ENCODE measurements around the gene SPON1. TPM values are rescaled to one million over a fixed set of nuclear protein-coding genes. Genes with fewer than 3 reads are reported as not detected.

SPON1 gene
- total RNA-seq, 1 donor from 2014 or later: 0.16 TPM

GRCh38 chr11:13952221-13952620 is 10.3 kb upstream of the SPON1 start:
- peaks cover 34% of the 10 kb centered on the region for H3K27me3 Mint-ChIP-seq (ENCODE audit: low read depth)
- H3K27ac Mint-ChIP-seq: no peak overlapping the region
- intact Hi-C loops (cut with micrococcal nuclease): no loop called here
- no peak overlapping the region for H3K4me3 Mint-ChIP-seq (ENCODE audit: low read depth)
- peaks cover 6% of the 10 kb centered on the region for H3K4me1 Mint-ChIP-seq (ENCODE audit: low read depth)
- DNase-seq (ENCODE audit: low spot score): no peak
- no peaks in the 10 kb centered on the region for H3K9me3 Mint-ChIP-seq
- H3K36me3 Mint-ChIP-seq (ENCODE audit: low read depth): no peaks in the 10 kb centered on the region

- Mint-ChIP-seq H3K36me3 (ENCODE audit: low read depth) (no peaks in the 10 kb centered on the region), H3K27ac (no peak overlapping the region), H3K27me3 (ENCODE audit: low read depth) (peaks cover 33% of the 10 kb centered on the region), H3K9me3 (no peaks in the 10 kb centered on the region), H3K4me1 (ENCODE audit: low read depth) (peaks cover 3% of the 10 kb centered on the region), H3K4me3 (ENCODE audit: low read depth) (no peak overlapping the region)
- no peak for DNase-seq (ENCODE audit: low spot score)
- intact Hi-C loops (cut with micrococcal nuclease): no loop called here
Observed at GRCh38 chr11:13952668-13953067, 9.9 kb upstream of the SPON1 start.

GRCh38 chr11:13954591-13954990 is 7.9 kb upstream of the SPON1 start:
- H3K36me3 Mint-ChIP-seq (ENCODE audit: low read depth): no peaks in the 10 kb centered on the region
- H3K27me3 Mint-ChIP-seq (ENCODE audit: low read depth): peaks cover 37% of the 10 kb centered on the region
- H3K4me1 Mint-ChIP-seq (ENCODE audit: low read depth): no peaks in the 10 kb centered on the region
- DNase-seq (ENCODE audit: low spot score): no peak
- H3K9me3 Mint-ChIP-seq: no peaks in the 10 kb centered on the region
- no peak overlapping the region for H3K27ac Mint-ChIP-seq
- intact Hi-C loops (cut with micrococcal nuclease): no loop called here
- no peak overlapping the region for H3K4me3 Mint-ChIP-seq (ENCODE audit: low read depth)

- Mint-ChIP-seq H3K4me1 (ENCODE audit: low read depth) (no peaks in the 10 kb centered on the region), H3K4me3 (ENCODE audit: low read depth) (no peak overlapping the region), H3K27ac (no peak overlapping the region), H3K9me3 (no peaks in the 10 kb centered on the region), H3K36me3 (ENCODE audit: low read depth) (no peaks in the 10 kb centered on the region), H3K27me3 (ENCODE audit: low read depth) (peaks cover 43% of the 10 kb centered on the region)
- intact Hi-C loops (cut with micrococcal nuclease): loop anchor here (1.0 to 5.0 kb wide), 3 partner anchors 179 to 293 kb away; no protein-coding TSS in a partner anchor
- peak; percentile 27 for DNase-seq (ENCODE audit: low spot score)
Observed at GRCh38 chr11:13955971-13956421, 6.5 kb upstream of the SPON1 start.

GRCh38 chr11:13956988-13957387 is 5.5 kb upstream of the SPON1 start:
- Mint-ChIP-seq H3K4me3 (ENCODE audit: low read depth) (no peak overlapping the region), H3K4me1 (ENCODE audit: low read depth) (peaks cover under 1% of the 10 kb centered on the region), H3K27ac (no peak overlapping the region), H3K36me3 (ENCODE audit: low read depth) (no peaks in the 10 kb centered on the region), H3K27me3 (ENCODE audit: low read depth) (peaks cover 47% of the 10 kb centered on the region), H3K9me3 (no peaks in the 10 kb centered on the region)
- DNase-seq (ENCODE audit: low spot score): no peak
- intact Hi-C loops (cut with micrococcal nuclease): loop anchor here (1.0 to 5.0 kb wide), 3 partner anchors 180 to 292 kb away; no protein-coding TSS in a partner anchor

- no peak for DNase-seq (ENCODE audit: low spot score)
- no peaks in the 10 kb centered on the region for H3K36me3 Mint-ChIP-seq (ENCODE audit: low read depth)
- no peaks in the 10 kb centered on the region for H3K9me3 Mint-ChIP-seq
- H3K27ac Mint-ChIP-seq: no peak overlapping the region
- H3K27me3 Mint-ChIP-seq (ENCODE audit: low read depth): peaks cover 44% of the 10 kb centered on the region
- H3K4me1 Mint-ChIP-seq (ENCODE audit: low read depth): peaks cover 3% of the 10 kb centered on the region
- intact Hi-C loops (cut with micrococcal nuclease): loop anchor here (5.0 kb wide), 1 partner anchor 182 kb away; no protein-coding TSS in a partner anchor
- H3K4me3 Mint-ChIP-seq (ENCODE audit: low read depth): no peak overlapping the region
Observed at GRCh38 chr11:13958641-13959400, 3.7 kb upstream of the SPON1 start.

- no peak for DNase-seq (ENCODE audit: low spot score)
- Mint-ChIP-seq H3K9me3 (no peaks in the 10 kb centered on the region), H3K36me3 (ENCODE audit: low read depth) (no peaks in the 10 kb centered on the region), H3K27ac (no peak overlapping the region), H3K4me1 (ENCODE audit: low read depth) (peaks cover 6% of the 10 kb centered on the region), H3K27me3 (ENCODE audit: low read depth) (peaks cover 76% of the 10 kb centered on the region), H3K4me3 (ENCODE audit: low read depth) (peak overlapping the region; percentile 18)
- intact Hi-C loops (cut with micrococcal nuclease): no loop called here
Observed at GRCh38 chr11:13962198-13962561, 343 bp upstream of the SPON1 start.

- Mint-ChIP-seq H3K27me3 (ENCODE audit: low read depth) (peaks cover 86% of the 10 kb centered on the region), H3K4me1 (ENCODE audit: low read depth) (peaks cover 6% of the 10 kb centered on the region), H3K27ac (no peak overlapping the region), H3K9me3 (no peaks in the 10 kb centered on the region), H3K4me3 (ENCODE audit: low read depth) (no peak overlapping the region), H3K36me3 (ENCODE audit: low read depth) (no peaks in the 10 kb centered on the region)
- intact Hi-C loops (cut with micrococcal nuclease): no loop called here
- no peak for DNase-seq (ENCODE audit: low spot score)
Observed at GRCh38 chr11:13963169-13963948, 836 bp downstream of the SPON1 start.

- peaks cover 7% of the 10 kb centered on the region for H3K4me1 Mint-ChIP-seq (ENCODE audit: low read depth)
- intact Hi-C loops (cut with micrococcal nuclease): no loop called here
- peaks cover 78% of the 10 kb centered on the region for H3K27me3 Mint-ChIP-seq (ENCODE audit: low read depth)
- peak overlapping the region; percentile 24 for H3K4me3 Mint-ChIP-seq (ENCODE audit: low read depth)
- DNase-seq (ENCODE audit: low spot score): no peak
- H3K36me3 Mint-ChIP-seq (ENCODE audit: low read depth): no peaks in the 10 kb centered on the region
- no peak overlapping the region for H3K27ac Mint-ChIP-seq
- H3K9me3 Mint-ChIP-seq: no peaks in the 10 kb centered on the region
Observed at GRCh38 chr11:13963949-13964770, 1.6 kb downstream of the SPON1 start.

- intact Hi-C loops (cut with micrococcal nuclease): no loop called here
Observed at GRCh38 chr11:13964771-13965074, 2.2 kb downstream of the SPON1 start.

GRCh38 chr11:13965337-13965736 is 2.8 kb downstream of the SPON1 start:
- Mint-ChIP-seq H3K27me3 (ENCODE audit: low read depth) (peaks cover 67% of the 10 kb centered on the region), H3K4me1 (ENCODE audit: low read depth) (peaks cover 14% of the 10 kb centered on the region), H3K9me3 (no peaks in the 10 kb centered on the region), H3K36me3 (ENCODE audit: low read depth) (no peaks in the 10 kb centered on the region), H3K4me3 (ENCODE audit: low read depth) (no peak overlapping the region), H3K27ac (no peak overlapping the region)
- intact Hi-C loops (cut with micrococcal nuclease): no loop called here
- DNase-seq (ENCODE audit: low spot score): no peak

More at GRCh38 chr11:13964771-13965074, 2.2 kb downstream of the SPON1 start:
- H3K27ac Mint-ChIP-seq: no peak overlapping the region
- no peaks in the 10 kb centered on the region for H3K36me3 Mint-ChIP-seq (ENCODE audit: low read depth)
- H3K4me3 Mint-ChIP-seq (ENCODE audit: low read depth): no peak overlapping the region
- H3K27me3 Mint-ChIP-seq (ENCODE audit: low read depth): peaks cover 72% of the 10 kb centered on the region
- no peak for DNase-seq (ENCODE audit: low spot score)
- H3K9me3 Mint-ChIP-seq: no peaks in the 10 kb centered on the region
- peaks cover 12% of the 10 kb centered on the region for H3K4me1 Mint-ChIP-seq (ENCODE audit: low read depth)

- no peak overlapping the region for H3K4me3 Mint-ChIP-seq (ENCODE audit: low read depth)
- peaks cover 61% of the 10 kb centered on the region for H3K27me3 Mint-ChIP-seq (ENCODE audit: low read depth)
- DNase-seq (ENCODE audit: low spot score): no peak
Observed at GRCh38 chr11:13966013-13966412, 3.5 kb downstream of the SPON1 start.

More at GRCh38 chr11:13966013-13966412, 3.5 kb downstream of the SPON1 start:
- Mint-ChIP-seq H3K9me3 (no peaks in the 10 kb centered on the region), H3K27ac (no peak overlapping the region), H3K4me1 (ENCODE audit: low read depth) (peaks cover 17% of the 10 kb centered on the region), H3K36me3 (ENCODE audit: low read depth) (no peaks in the 10 kb centered on the region)
- intact Hi-C loops (cut with micrococcal nuclease): no loop called here

All from activated T-helper 2 cell treated with anti-CD3 and anti-CD28 coated beads, Interferon-gamma antibody, Interleukin-2, Interleukin-4, amounts not matched to agents 10 μg/mL and 5 μg/mL and 100 μg/mL, durations not matched to agents 14 hours and 24 hours and 36 hours (primary cell).